ENCODE results near the gene FBXO3. TPM values are rescaled to one million over a fixed set of nuclear protein-coding genes. Genes with fewer than 3 reads are reported as not detected.

Gene FBXO3
- total and polyA plus RNA-seq, 2 of the 8 experiments (the other 6 are each of a cell fraction or from before 2014, with no cell fraction given), result 15.9 to 25.7 TPM

GRCh38 chr11:33778675-33779074 lies 4.4 kb upstream of the FBXO3 start:
- no peaks in the 10 kb centered on the region for H3K36me3 ChIP-seq (ENCODE audit: control insufficient read depth in 2 of 4, insufficient read depth in 4 of 4, low read length in 3 of 4)
- H2BK15ac ChIP-seq (ENCODE audit: low read length), result no peak overlapping the region
- peaks cover 11 to 17% (median 13%) of the 10 kb centered on the region in 4 experiments for H3K4me1 ChIP-seq (replicated peaks in 1 of 4; ENCODE audit: control insufficient read depth in 3 of 4, insufficient read depth in 4 of 4, low read length in 3 of 4)
- no peaks in the 10 kb centered on the region for H3K9me3 ChIP-seq (ENCODE audit: insufficient read depth in 2 of 2, low read depth in 1 of 2, low read length in 1 of 2)
- DNase-seq (ENCODE audit: low read depth in 1 of 2, low spot score in 2 of 2) (no peak), FAIRE-seq (no peak)
- no peak overlapping the region for H3K18ac ChIP-seq (ENCODE audit: extremely low read depth, low read length)
- no peak overlapping the region for H3K4ac ChIP-seq (replicated peaks; ENCODE audit: insufficient read length, low read depth, low read length)
- no peak overlapping the region for H3K23ac ChIP-seq (ENCODE audit: insufficient read length)
- H3K14ac ChIP-seq (ENCODE audit: insufficient read length), result no peak overlapping the region
- peak overlapping the region; percentile 85; the same call in 1 of the 2 replicates for H2AFZ ChIP-seq (ENCODE audit: low read length)
- peak overlapping the region; percentile 10 to 26 for H3K4me2 ChIP-seq (ENCODE audit: insufficient read depth in 1 of 2, low read depth in 2 of 2, low read length in 2 of 2)
- peak overlapping the region in 1 of 4 experiments; percentile 11; a peak in 2 of 8 replicates for H3K4me3 ChIP-seq (ENCODE audit: extremely low read depth in 1 of 4, insufficient read depth in 2 of 4, low read depth in 3 of 4, low read length in 4 of 4)
- H3K23me2 ChIP-seq (ENCODE audit: low read depth, low read length), result peaks cover 7% of the 10 kb centered on the region; the same call in 1 of the 2 replicates
- H3K79me2 ChIP-seq (ENCODE audit: control insufficient read depth in 1 of 2, insufficient read depth in 2 of 2, low read length in 2 of 2), result no peaks in the 10 kb centered on the region
- POLR2A ChIA-PET (ENCODE audit: partially characterized antibody), result no interaction called here
- WGBS, 2 experiments (ENCODE audit: extremely low coverage in 1 of 2, insufficient coverage in 1 of 2, insufficient read length in 1 of 2, insufficient replicate concordance in 2 of 2, low coverage in 1 of 2, low lambda C conversion rate in 2 of 2, missing lambda C conversion rate in 1 of 2), result 66% methylated on average over 5 of the region's 5 CpGs; no CpG with 5 or more reads in 1 of the 2 experiments
- H2BK20ac ChIP-seq (ENCODE audit: low read length), result no peak overlapping the region
- TF ChIP-seq SP1 (IDR thresholded peaks at IDR 0.05; ENCODE audit: low read depth, low read length) (peak; percentile 86), POLR2AphosphoS5 (IDR thresholded peaks at IDR 0.05; ENCODE audit: low read depth, low read length) (no peak)
- no peak overlapping the region for H2BK5ac ChIP-seq (ENCODE audit: low read depth, low read length)
- no peak overlapping the region for H4K91ac ChIP-seq (replicated peaks; ENCODE audit: insufficient read length, low read length)
- no peak overlapping the region for H2BK120ac ChIP-seq (replicated peaks; ENCODE audit: low read depth, low read length)
- no peaks in the 10 kb centered on the region for H3K79me1 ChIP-seq (ENCODE audit: low read depth, low read length)
- no peak overlapping the region for H4K5ac ChIP-seq (ENCODE audit: insufficient read length, low read depth, low read length)
- no peak overlapping the region for H4K8ac ChIP-seq (ENCODE audit: extremely low read depth, insufficient read depth, low read length)
- no peak overlapping the region for H2AK5ac ChIP-seq (ENCODE audit: low read depth, low read length)
- no peak overlapping the region for H3K27ac ChIP-seq (ENCODE audit: low read depth, low read length)
- H3K56ac ChIP-seq (replicated peaks; ENCODE audit: insufficient read length, low read depth, low read length), result no peak overlapping the region
- peaks cover 0 to under 1% of the 10 kb centered on the region in 2 experiments for H4K20me1 ChIP-seq (replicated peaks in 1 of 2; ENCODE audit: control insufficient read depth in 1 of 2, insufficient read depth in 2 of 2, low read length in 2 of 2)
- CTCF ChIA-PET (ENCODE audit: partially characterized antibody), result no interaction called here
- no peak overlapping the region for H2BK12ac ChIP-seq (ENCODE audit: low read depth, low read length)
- H3K9ac ChIP-seq (replicated peaks in 1 of 4; ENCODE audit: extremely low read depth in 1 of 4, low read depth in 3 of 4, low read length in 3 of 4), result no peak overlapping the region
- H3K27me3 ChIP-seq (replicated peaks in 1 of 4; ENCODE audit: control insufficient read depth in 3 of 4, extremely low read depth in 1 of 4, insufficient read depth in 3 of 4, low read length in 3 of 4), result peaks cover 0 to 10% (median 3%) of the 10 kb centered on the region in 4 experiments; a peak in 3 of 7 replicates

Measured in H1 (cell line).